K562 (cell line): Measurements from ENCODE around the gene GALE.

Source experiments
- ATF2 ChIP-seq: sonication (generic); formaldehyde crosslinking; IDR thresholded peaks from 2 replicates; pipeline ENCODE4 v1.8.1; 2022; ENCODE audit warnings: missing genetic modification reagents
- CTCF ChIP-seq, 3 experiments: IDR thresholded peaks in 2 of 3; conservative IDR thresholded peaks in 1 of 3; 2 replicates each; pipeline ENCODE4 v1.5.1; 2011 to 2012; ENCODE audit warnings: low read length in 3 of 3, mild to moderate bottlenecking in 3 of 3, control low read depth in 2 of 3, improper control_type of control experiment in 1 of 3, inconsistent platforms in 1 of 3, low read depth in 1 of 3, mixed read lengths in 1 of 3, moderate library complexity in 1 of 3; ENCODE audit not compliant: insufficient read depth in 2 of 3
- DIDO1 ChIP-seq: fragments of 450-650 bp; IDR thresholded peaks from 2 replicates; pipeline ENCODE4 v1.6.1; 2016; ENCODE audit warnings: low read depth, missing biosample characterization, missing genetic modification characterization
- E2F6 ChIP-seq, 2 experiments: IDR thresholded peaks; 2 replicates each; pipeline ENCODE4 v1.6.1; 2011; ENCODE audit warnings: borderline replicate concordance in 1 of 2, control low read depth in 1 of 2, low read depth in 1 of 2, low read length in 1 of 2, mild to moderate bottlenecking in 1 of 2, mixed read lengths in 1 of 2, moderate library complexity in 1 of 2; ENCODE audit not compliant: insufficient read depth in 1 of 2, insufficient read length in 1 of 2, poor library complexity in 1 of 2, severe bottlenecking in 1 of 2; ENCODE audit errors: extremely low read depth in 1 of 2
- KLF6 ChIP-seq: fragments of 250-450 bp; sonication (Bioruptor Pico); IDR thresholded peaks from 2 replicates; pipeline ENCODE4 v1.4.0; 2020; ENCODE audit warnings: mild to moderate bottlenecking, moderate library complexity, borderline replicate concordance
- PYGO2 ChIP-seq: fragments of 450-650 bp; IDR thresholded peaks from 2 replicates; pipeline ENCODE4 v1.6.1; 2016; ENCODE audit warnings: mild to moderate bottlenecking, missing genetic modification characterization, moderate library complexity, missing compliant biosample characterization
- RAD21 ChIP-seq, 2 experiments: fragments of 250-450 bp in 1 of 2; fragments of 450-650 bp in 1 of 2; sonication (Bioruptor Pico) in 1 of 2; formaldehyde crosslinking in 1 of 2; IDR thresholded peaks in 1 of 2; conservative IDR thresholded peaks in 1 of 2; 2 replicates each; pipeline versions ENCODE4 v1.4.0 to v1.8.0; 2020 to 2022; ENCODE audit warnings: mild to moderate bottlenecking in 2 of 2, moderate library complexity in 1 of 2
- SAFB ChIP-seq: fragments of 200-400 bp; formaldehyde crosslinking; IDR thresholded peaks from 2 replicates; pipeline ENCODE4 v1.6.1; 2017; ENCODE audit warnings: low read depth, low read length, borderline replicate concordance
- SRSF9 ChIP-seq: fragments of 200-400 bp; formaldehyde crosslinking; IDR thresholded peaks from 2 replicates; pipeline ENCODE4 v1.6.1; 2017; ENCODE audit warnings: low read depth, low read length, borderline replicate concordance
- STAT5B ChIP-seq: fragments of 250-450 bp; sonication (Bioruptor Pico); IDR thresholded peaks from 2 replicates; pipeline ENCODE4 v1.8.0; 2021; ENCODE audit warnings: mild to moderate bottlenecking, inconsistent platforms
- ZBTB1 ChIP-seq: sonication (generic); formaldehyde crosslinking; IDR thresholded peaks from 2 replicates; pipeline ENCODE4 v1.8.1; 2023; ENCODE audit warnings: missing genetic modification reagents, low read depth, mild to moderate bottlenecking, borderline replicate concordance
- TF ChIP-seq, protein P1 (sequence below), 2 experiments: fragments of 450-650 bp in 1 of 2; sonication (generic) in 1 of 2; formaldehyde crosslinking in 1 of 2; IDR thresholded peaks in 1 of 2; conservative IDR thresholded peaks in 1 of 2; 2 replicates each; pipeline versions ENCODE4 v1.6.1 to v1.8.1; 2016 to 2023; ENCODE audit warnings: mild to moderate bottlenecking in 2 of 2, moderate library complexity in 2 of 2, inconsistent platforms in 1 of 2, missing genetic modification reagents in 1 of 2
- TF ChIP-seq, protein P2 (sequence below): sonication (generic); formaldehyde crosslinking; IDR thresholded peaks from 2 replicates; pipeline ENCODE4 v1.8.0; 2022; ENCODE audit warnings: missing genetic modification reagents, mild to moderate bottlenecking, borderline replicate concordance

GRCh38 chr1:23814016-23814415, 13.5 kb upstream of the GALE start:
- no peak for TF ChIP-seq KLF6 (CRISPR knock-in tag)
- TF ChIP-seq STAT5B (CRISPR knock-in tag) = no peak
- no peak for TF ChIP-seq CTCF (IDR thresholded peaks at IDR 0.05 in 2 of 3, conservative IDR thresholded peaks at IDR 0.05 in 1 of 3; ENCODE audit: insufficient read depth in 2 of 3, low read depth in 1 of 3, low read length in 3 of 3)
- TF ChIP-seq, protein P1, sequence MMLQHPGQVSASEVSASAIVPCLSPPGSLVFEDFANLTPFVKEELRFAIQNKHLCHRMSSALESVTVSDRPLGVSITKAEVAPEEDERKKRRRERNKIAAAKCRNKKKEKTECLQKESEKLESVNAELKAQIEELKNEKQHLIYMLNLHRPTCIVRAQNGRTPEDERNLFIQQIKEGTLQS (IDR thresholded peaks at IDR 0.05) = no peak
- TF ChIP-seq, protein P1 (CRISPR knock-in tag; conservative IDR thresholded peaks at IDR 0.05) = no peak
- TF ChIP-seq ZBTB1 (CRISPR knock-in tag) = no peak
- no peak for TF ChIP-seq SRSF9
- TF ChIP-seq, protein P2, sequence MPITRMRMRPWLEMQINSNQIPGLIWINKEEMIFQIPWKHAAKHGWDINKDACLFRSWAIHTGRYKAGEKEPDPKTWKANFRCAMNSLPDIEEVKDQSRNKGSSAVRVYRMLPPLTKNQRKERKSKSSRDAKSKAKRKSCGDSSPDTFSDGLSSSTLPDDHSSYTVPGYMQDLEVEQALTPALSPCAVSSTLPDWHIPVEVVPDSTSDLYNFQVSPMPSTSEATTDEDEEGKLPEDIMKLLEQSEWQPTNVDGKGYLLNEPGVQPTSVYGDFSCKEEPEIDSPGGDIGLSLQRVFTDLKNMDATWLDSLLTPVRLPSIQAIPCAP = no peak
- no peak for TF ChIP-seq E2F6 (IDR thresholded peaks at IDR 0.05; ENCODE audit: borderline replicate concordance in 1 of 2, extremely low read depth in 1 of 2, insufficient read depth in 1 of 2, insufficient read length in 1 of 2, low read depth in 1 of 2, low read length in 1 of 2, poor library complexity in 1 of 2, severe bottlenecking in 1 of 2)
- no peak for TF ChIP-seq ATF2 (CRISPR knock-in tag)
- no peak for TF ChIP-seq PYGO2 (tag)
- TF ChIP-seq RAD21 (CRISPR knock-in tag; conservative IDR thresholded peaks at IDR 0.05 in 1 of 2, IDR thresholded peaks at IDR 0.05 in 1 of 2) = no peak
- TF ChIP-seq SAFB = no peak
- TF ChIP-seq DIDO1 (tag) = no peak
